ENCODE measurements around the gene PITPNM3.

The PITPNM3 gene

GRCh38 chr17:6458460-6458950, 97.8 kb downstream of the PITPNM3 start:
- DNase-seq: no peak

- DNase-seq: no peak
Measured at GRCh38 chr17:6457688-6458459, 98.5 kb downstream of the PITPNM3 start.

- peak; percentile 30 for DNase-seq
Measured at GRCh38 chr17:6456914-6457687, 99.3 kb downstream of the PITPNM3 start.

- DNase-seq: no peak
Measured at GRCh38 chr17:6456321-6456720, 100.0 kb downstream of the PITPNM3 start.

- DNase-seq: no peak
Measured at GRCh38 chr17:6455321-6455705, 101.0 kb downstream of the PITPNM3 start.

- DNase-seq: no peak
Measured at GRCh38 chr17:6454495-6455320, 101.6 kb downstream of the PITPNM3 start.

GRCh38 chr17:6453279-6454024, 102.9 kb downstream of the PITPNM3 start:
- no peak for DNase-seq

GRCh38 chr17:6452471-6453266, 103.7 kb downstream of the PITPNM3 start:
- no peak for DNase-seq

GRCh38 chr17:6450926-6451832, 105.2 kb downstream of the PITPNM3 start:
- DNase-seq: no peak

GRCh38 chr17:6449307-6449706, 107.0 kb downstream of the PITPNM3 start:
- no peak for DNase-seq

- DNase-seq: no peak
Measured at GRCh38 chr17:6448473-6448872, 107.9 kb downstream of the PITPNM3 start.

GRCh38 chr17:6446516-6447100, 109.7 kb downstream of the PITPNM3 start:
- DNase-seq: no peak

- DNase-seq: no peak
Measured at GRCh38 chr17:6444571-6445335, 111.6 kb downstream of the PITPNM3 start.

- DNase-seq: peak; percentile 94
Measured at GRCh38 chr17:6443692-6444570, 112.4 kb downstream of the PITPNM3 start, which contains the start of gene PIMREG. PIMREG (plus strand) TSS chr17:6444455; CDS start chr17:6445111, 656 bp downstream.

- DNase-seq: no peak
Measured at GRCh38 chr17:6442775-6443174, 113.6 kb downstream of the PITPNM3 start.

- no peak for DNase-seq
Measured at GRCh38 chr17:6439951-6440350, 116.4 kb downstream of the PITPNM3 start.

GRCh38 chr17:6437956-6438355, 118.4 kb downstream of the PITPNM3 start:
- no peak for DNase-seq

GRCh38 chr17:6437466-6437865, 118.9 kb downstream of the PITPNM3 start:
- DNase-seq: no peak

All from fibroblast of skin of right quadriceps (primary cell).